A549 (cell line): Measurements from ENCODE around the gene VIL1. TPM values are rescaled to one million over a fixed set of nuclear protein-coding genes. Genes with fewer than 3 reads are reported as not detected.

Experiments
- ATAC-seq, 2 experiments: fragments of 200-7000 bp in 1 of 2; fragments of >200 bp in 1 of 2; cut with Nextera tagmentation in 1 of 2; cut with Tn5 transposase in 1 of 2; 3 replicates each; pipeline versions ENCODE4 v1.8.0 to v1.9.1; 2018 to 2020; ENCODE audit warnings: mild to moderate bottlenecking in 1 of 2, moderate library complexity in 1 of 2
- CTCF ChIA-PET: fragments of 300-600 bp; sonication (Branson Sonifier 250); formaldehyde crosslinking; extraction: SDS; loops from one replicate; lab custom pipeline; 2021; ENCODE audit warnings: antibody characterized with exemption, inconsistent platforms; lab: Yijun Ruan, JAX
- POLR2A ChIA-PET: fragments of 350-600 bp; formaldehyde crosslinking; extraction: SDS; loops from one replicate; lab custom pipeline; 2021; ENCODE audit warnings: antibody characterized with exemption, inconsistent platforms; lab: Yijun Ruan, JAX
- DNase-seq, 2 experiments: peaks; one replicate each; pipeline versions ENCODE4 v3.0.0 to v3.0.0-alpha.2; 2011 to 2016; ENCODE audit warnings: low read depth in 1 of 2, low spot score in 1 of 2
- FAIRE-seq: peaks from 2 replicates; lab custom pipeline; 2011; peaks lifted over from hg19 to GRCh38; lab: Jason Lieb, UNC
- H3K27ac ChIP-seq, 2 experiments: fragments of >200 bp; sonication (Bioruptor Twin); formaldehyde crosslinking; 3 replicates each; pipeline ENCODE4 v1.5.1; 2016 to 2017
- H3K4me1 ChIP-seq: fragments of >200 bp; sonication (Bioruptor Twin); formaldehyde crosslinking; 3 replicates; pipeline ENCODE4 v1.6.1; 2016
- H3K4me2 ChIP-seq: fragments of >200 bp; sonication (Bioruptor Twin); formaldehyde crosslinking; 3 replicates; pipeline ENCODE4 v1.6.1; 2016
- H3K4me3 ChIP-seq: fragments of >200 bp; sonication (Bioruptor Twin); formaldehyde crosslinking; 3 replicates; pipeline ENCODE4 v1.5.1; 2016
- H3K9me3 ChIP-seq: fragments of >200 bp; sonication (Bioruptor Twin); formaldehyde crosslinking; 3 replicates; pipeline ENCODE4 v1.6.1; 2016
- BHLHE40 ChIP-seq: IDR thresholded peaks from 2 replicates; pipeline ENCODE4 v1.6.1; 2012; ENCODE audit warnings: low read depth, low read length, inconsistent platforms
- CBX8 ChIP-seq: fragments of 200-600 bp; sonication (generic); IDR thresholded peaks from 2 replicates; pipeline ENCODE4 v1.6.1; 2016
- CHD2 ChIP-seq: fragments of 150-350 bp; IDR thresholded peaks from 2 replicates; pipeline ENCODE4 v1.6.1; 2014; ENCODE audit warnings: low read length; ENCODE audit not compliant: partially characterized antibody
- CHD4 ChIP-seq: fragments of 200-600 bp; sonication (generic); IDR thresholded peaks from 2 replicates; pipeline ENCODE4 v1.6.1; 2016; ENCODE audit warnings: antibody characterized with exemption, mild to moderate bottlenecking, borderline replicate concordance
- EHF ChIP-seq: fragments of 250-450 bp; sonication (Bioruptor Pico); IDR thresholded peaks from 2 replicates; pipeline ENCODE4 v1.5.0; 2020; ENCODE audit warnings: mild to moderate bottlenecking
- GATA3 ChIP-seq: IDR thresholded peaks from 2 replicates; pipeline ENCODE4 v1.6.1; 2012; ENCODE audit warnings: borderline replicate concordance
- HDAC2 ChIP-seq: fragments of 200-600 bp; sonication (generic); IDR thresholded peaks from 2 replicates; pipeline ENCODE4 v1.6.1; 2016
- HOXA7 ChIP-seq: fragments of 250-450 bp; sonication (Bioruptor Pico); IDR thresholded peaks from 2 replicates; pipeline ENCODE4 v1.5.0; 2020; ENCODE audit warnings: mild to moderate bottlenecking, moderate library complexity
- JUNB ChIP-seq: fragments of >200 bp; sonication (Bioruptor Twin); formaldehyde crosslinking; IDR thresholded peaks from 2 replicates; pipeline ENCODE4 v1.6.1; 2016
- KDM1A ChIP-seq: fragments of 200-600 bp; sonication (generic); IDR thresholded peaks from 2 replicates; pipeline ENCODE4 v1.6.1; 2016; ENCODE audit warnings: low read depth, mild to moderate bottlenecking
- MAFK ChIP-seq: fragments of 450-650 bp; IDR thresholded peaks from 2 replicates; pipeline ENCODE4 v1.6.1; 2014; ENCODE audit not compliant: partially characterized antibody
- NFE2L2 ChIP-seq: fragments of 150-350 bp; conservative IDR thresholded peaks from 2 replicates; pipeline ENCODE4 v1.6.1; 2014; ENCODE audit warnings: low read length
- NPAS2 ChIP-seq: fragments of 250-450 bp; sonication (Bioruptor Pico); IDR thresholded peaks from 2 replicates; pipeline ENCODE4 v1.8.0; 2022; ENCODE audit warnings: mild to moderate bottlenecking, moderate library complexity, borderline replicate concordance
- PHF8 ChIP-seq: fragments of 200-600 bp; sonication (generic); IDR thresholded peaks from 2 replicates; pipeline ENCODE4 v1.6.1; 2016; ENCODE audit warnings: low read depth, mild to moderate bottlenecking, antibody characterized with exemption, moderate library complexity, borderline replicate concordance
- RAD21 ChIP-seq, 2 experiments: fragments of >200 bp in 1 of 2; sonication (Bioruptor Twin) in 1 of 2; formaldehyde crosslinking in 1 of 2; IDR thresholded peaks in 1 of 2; conservative IDR thresholded peaks in 1 of 2; 2 replicates in 1 of 2; 3 replicates in 1 of 2; pipeline ENCODE4 v1.6.1; 2012 to 2018; ENCODE audit warnings: inconsistent platforms in 1 of 2
- RARB ChIP-seq: fragments of 250-450 bp; sonication (Bioruptor Pico); IDR thresholded peaks from 2 replicates; pipeline ENCODE4 v1.8.0; 2021; ENCODE audit warnings: mild to moderate bottlenecking, moderate library complexity
- WGBS: methylation state at CpG from one replicate; pipeline ENCODE4 v1.1.6; 2017; ENCODE audit errors: missing lambda C conversion rate; 5-methylcytosine and 5-hydroxymethylcytosine counted together
- polyA plus RNA-seq, 4 experiments: library from polyadenylated mRNA; depleted of rRNA in 3 of 4; stranded (reverse); fragments of >200 nt; fragmentation: RNase III in 1 of 4; extraction: RNeasy Plus Mini Kit Qiagen cat#74134 plus additional on column Dnase treatment in 1 of 4; gene quantifications; 2 replicates in 3 of 4; 3 replicates in 1 of 4; pipeline ENCODE4 v1.2.3, GENCODE V29; 2011 to 2017
- TF ChIP-seq, protein P1 (sequence below): IDR thresholded peaks from 2 replicates; pipeline ENCODE4 v1.6.1; 2012
- TF ChIP-seq, protein P2 (sequence below): fragments of 250-450 bp; sonication (Bioruptor Pico); IDR thresholded peaks from 2 replicates; pipeline ENCODE4 v1.5.0; 2020; ENCODE audit warnings: low read depth, mild to moderate bottlenecking, moderate library complexity
- TF ChIP-seq, protein P3 (sequence below): fragments of 200-600 bp; sonication (generic); IDR thresholded peaks from 2 replicates; pipeline ENCODE4 v1.6.1; 2016; ENCODE audit warnings: antibody characterized with exemption, mild to moderate bottlenecking, moderate library complexity
- TF ChIP-seq, protein P4 (sequence below): fragments of 150-350 bp; IDR thresholded peaks from 2 replicates; pipeline ENCODE4 v1.6.1; 2014; ENCODE audit warnings: low read depth, mild to moderate bottlenecking, low read length
- TF ChIP-seq, protein P5 (sequence below): fragments of >200 bp; sonication (Bioruptor Twin); formaldehyde crosslinking; IDR thresholded peaks from 3 replicates; pipeline ENCODE4 v1.6.1; 2016
- TF ChIP-seq, protein P6 (sequence below): fragments of 450-650 bp; IDR thresholded peaks from 2 replicates; pipeline ENCODE4 v1.6.1; 2014; ENCODE audit warnings: antibody characterized with exemption
- TF ChIP-seq, protein P7 (sequence below): fragments of >200 bp; sonication (Bioruptor Twin); formaldehyde crosslinking; IDR thresholded peaks from 3 replicates; pipeline ENCODE4 v1.5.1; 2016
- TF ChIP-seq, protein P8 (sequence below): fragments of 250-450 bp; sonication (Bioruptor Pico); IDR thresholded peaks from 2 replicates; pipeline ENCODE4 v1.5.0; 2021; ENCODE audit warnings: mild to moderate bottlenecking, moderate library complexity, borderline replicate concordance

The VIL1 gene
- polyA plus RNA-seq, 2 of the 4 experiments (the other 2 are of a cell fraction) = 1.9 to 2.3 TPM

DNA sequence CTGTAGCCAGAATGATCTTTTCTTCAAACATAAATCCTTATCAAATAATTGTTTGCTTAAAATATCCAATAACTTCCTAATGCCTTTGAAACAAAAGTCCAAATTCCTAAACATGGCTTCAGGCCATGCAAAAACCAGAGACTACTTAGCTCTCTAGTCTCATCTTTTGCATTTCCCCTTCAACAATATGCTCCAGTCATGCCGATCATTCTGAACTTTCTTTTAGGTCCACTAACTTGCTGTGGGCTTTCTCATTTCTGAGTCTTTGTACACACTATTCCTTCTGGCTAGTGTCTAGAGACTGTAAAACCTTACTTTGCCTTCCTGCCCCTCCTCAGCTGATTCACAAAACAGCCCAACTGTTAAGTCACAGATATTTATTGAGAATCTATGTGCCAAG, 51.5 kb downstream of the VIL1 start (continued):
- TF ChIP-seq, protein P1, sequence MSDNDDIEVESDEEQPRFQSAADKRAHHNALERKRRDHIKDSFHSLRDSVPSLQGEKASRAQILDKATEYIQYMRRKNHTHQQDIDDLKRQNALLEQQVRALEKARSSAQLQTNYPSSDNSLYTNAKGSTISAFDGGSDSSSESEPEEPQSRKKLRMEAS = no peak
- TF ChIP-seq MAFK (no peak), CBX8 (no peak), RARB (CRISPR knock-in tag) (no peak), EHF (CRISPR knock-in tag) (no peak), CHD4 (no peak)
- TF ChIP-seq, protein P2, sequence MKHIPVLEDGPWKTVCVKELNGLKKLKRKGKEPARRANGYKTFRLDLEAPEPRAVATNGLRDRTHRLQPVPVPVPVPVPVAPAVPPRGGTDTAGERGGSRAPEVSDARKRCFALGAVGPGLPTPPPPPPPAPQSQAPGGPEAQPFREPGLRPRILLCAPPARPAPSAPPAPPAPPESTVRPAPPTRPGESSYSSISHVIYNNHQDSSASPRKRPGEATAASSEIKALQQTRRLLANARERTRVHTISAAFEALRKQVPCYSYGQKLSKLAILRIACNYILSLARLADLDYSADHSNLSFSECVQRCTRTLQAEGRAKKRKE (CRISPR knock-in tag) = no peak
- TF ChIP-seq, protein P3, sequence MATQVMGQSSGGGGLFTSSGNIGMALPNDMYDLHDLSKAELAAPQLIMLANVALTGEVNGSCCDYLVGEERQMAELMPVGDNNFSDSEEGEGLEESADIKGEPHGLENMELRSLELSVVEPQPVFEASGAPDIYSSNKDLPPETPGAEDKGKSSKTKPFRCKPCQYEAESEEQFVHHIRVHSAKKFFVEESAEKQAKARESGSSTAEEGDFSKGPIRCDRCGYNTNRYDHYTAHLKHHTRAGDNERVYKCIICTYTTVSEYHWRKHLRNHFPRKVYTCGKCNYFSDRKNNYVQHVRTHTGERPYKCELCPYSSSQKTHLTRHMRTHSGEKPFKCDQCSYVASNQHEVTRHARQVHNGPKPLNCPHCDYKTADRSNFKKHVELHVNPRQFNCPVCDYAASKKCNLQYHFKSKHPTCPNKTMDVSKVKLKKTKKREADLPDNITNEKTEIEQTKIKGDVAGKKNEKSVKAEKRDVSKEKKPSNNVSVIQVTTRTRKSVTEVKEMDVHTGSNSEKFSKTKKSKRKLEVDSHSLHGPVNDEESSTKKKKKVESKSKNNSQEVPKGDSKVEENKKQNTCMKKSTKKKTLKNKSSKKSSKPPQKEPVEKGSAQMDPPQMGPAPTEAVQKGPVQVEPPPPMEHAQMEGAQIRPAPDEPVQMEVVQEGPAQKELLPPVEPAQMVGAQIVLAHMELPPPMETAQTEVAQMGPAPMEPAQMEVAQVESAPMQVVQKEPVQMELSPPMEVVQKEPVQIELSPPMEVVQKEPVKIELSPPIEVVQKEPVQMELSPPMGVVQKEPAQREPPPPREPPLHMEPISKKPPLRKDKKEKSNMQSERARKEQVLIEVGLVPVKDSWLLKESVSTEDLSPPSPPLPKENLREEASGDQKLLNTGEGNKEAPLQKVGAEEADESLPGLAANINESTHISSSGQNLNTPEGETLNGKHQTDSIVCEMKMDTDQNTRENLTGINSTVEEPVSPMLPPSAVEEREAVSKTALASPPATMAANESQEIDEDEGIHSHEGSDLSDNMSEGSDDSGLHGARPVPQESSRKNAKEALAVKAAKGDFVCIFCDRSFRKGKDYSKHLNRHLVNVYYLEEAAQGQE = no peak

DNA sequence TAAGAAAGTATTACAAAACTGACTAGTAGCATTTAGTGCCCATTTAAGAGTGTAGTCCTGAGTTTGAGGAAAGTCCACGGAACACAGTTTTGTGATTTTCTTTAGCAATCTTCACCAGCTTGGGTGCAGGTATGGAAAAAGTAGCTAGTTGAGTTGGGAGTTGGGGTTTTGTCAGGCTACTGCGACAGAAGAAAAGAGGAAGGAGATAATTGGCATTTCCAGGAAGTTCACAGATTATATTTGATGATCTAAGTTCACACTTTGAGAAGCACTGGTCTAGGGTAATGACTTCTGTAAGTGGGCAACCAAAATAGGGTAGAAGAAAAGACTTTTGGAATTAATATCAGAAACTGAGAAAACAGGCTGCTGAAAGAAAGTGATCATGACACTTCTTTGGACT, 52.1 kb downstream of the VIL1 start:
- H3K4me2 ChIP-seq = no peak overlapping the region
- ChIA-PET CTCF (interaction anchor here (1.0 to 1.4 kb wide), 3 partner anchors 21 to 169 kb away, joined by 3 to 4 read pairs (median 3); no protein-coding TSS in a partner anchor), POLR2A (no interaction called here)
- TF ChIP-seq RAD21 (conservative IDR thresholded peaks at IDR 0.05 in 1 of 2, IDR thresholded peaks at IDR 0.05 in 1 of 2) (no peak), CHD2 (no peak), JUNB (no peak), KDM1A (no peak), GATA3 (no peak), BHLHE40 (no peak)
- TF ChIP-seq, protein P4, sequence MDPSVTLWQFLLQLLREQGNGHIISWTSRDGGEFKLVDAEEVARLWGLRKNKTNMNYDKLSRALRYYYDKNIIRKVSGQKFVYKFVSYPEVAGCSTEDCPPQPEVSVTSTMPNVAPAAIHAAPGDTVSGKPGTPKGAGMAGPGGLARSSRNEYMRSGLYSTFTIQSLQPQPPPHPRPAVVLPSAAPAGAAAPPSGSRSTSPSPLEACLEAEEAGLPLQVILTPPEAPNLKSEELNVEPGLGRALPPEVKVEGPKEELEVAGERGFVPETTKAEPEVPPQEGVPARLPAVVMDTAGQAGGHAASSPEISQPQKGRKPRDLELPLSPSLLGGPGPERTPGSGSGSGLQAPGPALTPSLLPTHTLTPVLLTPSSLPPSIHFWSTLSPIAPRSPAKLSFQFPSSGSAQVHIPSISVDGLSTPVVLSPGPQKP = no peak
- TF ChIP-seq, protein P5, sequence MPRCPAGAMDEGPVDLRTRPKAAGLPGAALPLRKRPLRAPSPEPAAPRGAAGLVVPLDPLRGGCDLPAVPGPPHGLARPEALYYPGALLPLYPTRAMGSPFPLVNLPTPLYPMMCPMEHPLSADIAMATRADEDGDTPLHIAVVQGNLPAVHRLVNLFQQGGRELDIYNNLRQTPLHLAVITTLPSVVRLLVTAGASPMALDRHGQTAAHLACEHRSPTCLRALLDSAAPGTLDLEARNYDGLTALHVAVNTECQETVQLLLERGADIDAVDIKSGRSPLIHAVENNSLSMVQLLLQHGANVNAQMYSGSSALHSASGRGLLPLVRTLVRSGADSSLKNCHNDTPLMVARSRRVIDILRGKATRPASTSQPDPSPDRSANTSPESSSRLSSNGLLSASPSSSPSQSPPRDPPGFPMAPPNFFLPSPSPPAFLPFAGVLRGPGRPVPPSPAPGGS = no peak
- TF ChIP-seq, protein P6, sequence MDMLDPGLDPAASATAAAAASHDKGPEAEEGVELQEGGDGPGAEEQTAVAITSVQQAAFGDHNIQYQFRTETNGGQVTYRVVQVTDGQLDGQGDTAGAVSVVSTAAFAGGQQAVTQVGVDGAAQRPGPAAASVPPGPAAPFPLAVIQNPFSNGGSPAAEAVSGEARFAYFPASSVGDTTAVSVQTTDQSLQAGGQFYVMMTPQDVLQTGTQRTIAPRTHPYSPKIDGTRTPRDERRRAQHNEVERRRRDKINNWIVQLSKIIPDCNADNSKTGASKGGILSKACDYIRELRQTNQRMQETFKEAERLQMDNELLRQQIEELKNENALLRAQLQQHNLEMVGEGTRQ = no peak
- 97% methylated on average over 2 of the region's 2 CpGs for WGBS
- H3K27ac ChIP-seq = no peak overlapping the region
- H3K4me1 ChIP-seq = no peaks in the 10 kb centered on the region
- ATAC-seq (no peak), FAIRE-seq (no peak), DNase-seq (no peak)
- no peak overlapping the region for H3K4me3 ChIP-seq
- no peaks in the 10 kb centered on the region for H3K9me3 ChIP-seq

DNA sequence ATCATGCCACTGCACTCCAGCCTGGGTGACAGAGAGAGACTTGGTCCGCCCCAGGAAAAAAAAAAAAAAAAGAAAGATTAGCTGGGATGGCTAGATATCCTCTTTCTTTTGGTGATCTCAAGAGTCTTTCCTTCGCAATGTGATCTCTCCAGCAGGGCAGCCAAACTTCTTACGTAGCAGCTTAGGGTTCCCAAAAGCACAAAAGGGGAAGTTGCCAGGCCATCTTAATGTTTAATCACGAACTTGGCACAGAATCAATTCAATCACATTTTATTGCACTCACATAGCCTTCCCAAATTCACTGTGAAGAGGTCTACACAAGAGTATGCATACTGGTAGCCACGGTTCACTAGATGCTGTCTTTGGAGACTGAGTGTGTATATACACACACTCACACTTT, 53.1 kb downstream of the VIL1 start:
- FAIRE-seq (no peak), ATAC-seq (no peak), DNase-seq (no peak)
- Histone ChIP-seq H3K27ac (no peak overlapping the region), H3K4me2 (no peak overlapping the region), H3K4me1 (no peaks in the 10 kb centered on the region), H3K4me3 (no peak overlapping the region), H3K9me3 (no peaks in the 10 kb centered on the region)
- ChIA-PET POLR2A (no interaction called here), CTCF (interaction anchor here (0.6 to 1.4 kb wide), 2 partner anchors 170 to 1024 kb away, joined by 3 to 4 read pairs; no protein-coding TSS in a partner anchor)
- 92% methylated on average over 5 of the region's 5 CpGs for WGBS
- TF ChIP-seq NFE2L2 (no peak), HDAC2 (no peak), CHD2 (no peak), NPAS2 (CRISPR knock-in tag) (no peak), PHF8 (no peak), HOXA7 (no peak)
- TF ChIP-seq, protein P7, sequence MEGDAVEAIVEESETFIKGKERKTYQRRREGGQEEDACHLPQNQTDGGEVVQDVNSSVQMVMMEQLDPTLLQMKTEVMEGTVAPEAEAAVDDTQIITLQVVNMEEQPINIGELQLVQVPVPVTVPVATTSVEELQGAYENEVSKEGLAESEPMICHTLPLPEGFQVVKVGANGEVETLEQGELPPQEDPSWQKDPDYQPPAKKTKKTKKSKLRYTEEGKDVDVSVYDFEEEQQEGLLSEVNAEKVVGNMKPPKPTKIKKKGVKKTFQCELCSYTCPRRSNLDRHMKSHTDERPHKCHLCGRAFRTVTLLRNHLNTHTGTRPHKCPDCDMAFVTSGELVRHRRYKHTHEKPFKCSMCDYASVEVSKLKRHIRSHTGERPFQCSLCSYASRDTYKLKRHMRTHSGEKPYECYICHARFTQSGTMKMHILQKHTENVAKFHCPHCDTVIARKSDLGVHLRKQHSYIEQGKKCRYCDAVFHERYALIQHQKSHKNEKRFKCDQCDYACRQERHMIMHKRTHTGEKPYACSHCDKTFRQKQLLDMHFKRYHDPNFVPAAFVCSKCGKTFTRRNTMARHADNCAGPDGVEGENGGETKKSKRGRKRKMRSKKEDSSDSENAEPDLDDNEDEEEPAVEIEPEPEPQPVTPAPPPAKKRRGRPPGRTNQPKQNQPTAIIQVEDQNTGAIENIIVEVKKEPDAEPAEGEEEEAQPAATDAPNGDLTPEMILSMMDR = no peak
- TF ChIP-seq, protein P1 = no peak
- TF ChIP-seq, protein P8, sequence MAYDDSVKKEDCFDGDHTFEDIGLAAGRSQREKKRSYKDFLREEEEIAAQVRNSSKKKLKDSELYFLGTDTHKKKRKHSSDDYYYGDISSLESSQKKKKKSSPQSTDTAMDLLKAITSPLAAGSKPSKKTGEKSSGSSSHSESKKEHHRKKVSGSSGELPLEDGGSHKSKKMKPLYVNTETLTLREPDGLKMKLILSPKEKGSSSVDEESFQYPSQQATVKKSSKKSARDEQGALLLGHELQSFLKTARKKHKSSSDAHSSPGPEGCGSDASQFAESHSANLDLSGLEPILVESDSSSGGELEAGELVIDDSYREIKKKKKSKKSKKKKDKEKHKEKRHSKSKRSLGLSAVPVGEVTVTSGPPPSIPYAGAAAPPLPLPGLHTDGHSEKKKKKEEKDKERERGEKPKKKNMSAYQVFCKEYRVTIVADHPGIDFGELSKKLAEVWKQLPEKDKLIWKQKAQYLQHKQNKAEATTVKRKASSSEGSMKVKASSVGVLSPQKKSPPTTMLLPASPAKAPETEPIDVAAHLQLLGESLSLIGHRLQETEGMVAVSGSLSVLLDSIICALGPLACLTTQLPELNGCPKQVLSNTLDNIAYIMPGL (CRISPR knock-in tag) = no peak
